ENCODE data around the gene CDPF1.

Gene CDPF1

DNA sequence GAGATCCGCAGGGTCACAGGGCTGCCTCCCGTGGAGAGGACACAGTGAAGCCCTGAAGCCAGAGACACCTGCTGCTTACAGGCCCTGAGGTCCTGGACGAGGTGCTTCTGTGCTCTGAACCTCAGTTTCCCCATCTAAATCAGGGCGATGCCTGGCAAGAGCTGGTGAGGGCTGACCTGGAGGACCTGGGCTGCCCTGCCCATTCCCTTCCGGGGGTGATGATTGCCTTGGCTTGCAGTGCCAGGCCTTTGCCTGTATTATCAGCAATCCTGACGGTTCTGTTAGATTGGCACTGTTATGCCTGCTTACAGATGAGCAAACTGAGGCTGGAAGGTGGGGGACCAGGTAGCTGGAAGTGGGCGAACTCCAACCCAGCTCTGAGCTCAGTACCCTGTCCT lies 38.8 kb upstream of the CDPF1 start:
- TF ChIP-seq ZFX (IDR thresholded peaks at IDR 0.05), result no peak
- TF ChIP-seq, protein P1, sequence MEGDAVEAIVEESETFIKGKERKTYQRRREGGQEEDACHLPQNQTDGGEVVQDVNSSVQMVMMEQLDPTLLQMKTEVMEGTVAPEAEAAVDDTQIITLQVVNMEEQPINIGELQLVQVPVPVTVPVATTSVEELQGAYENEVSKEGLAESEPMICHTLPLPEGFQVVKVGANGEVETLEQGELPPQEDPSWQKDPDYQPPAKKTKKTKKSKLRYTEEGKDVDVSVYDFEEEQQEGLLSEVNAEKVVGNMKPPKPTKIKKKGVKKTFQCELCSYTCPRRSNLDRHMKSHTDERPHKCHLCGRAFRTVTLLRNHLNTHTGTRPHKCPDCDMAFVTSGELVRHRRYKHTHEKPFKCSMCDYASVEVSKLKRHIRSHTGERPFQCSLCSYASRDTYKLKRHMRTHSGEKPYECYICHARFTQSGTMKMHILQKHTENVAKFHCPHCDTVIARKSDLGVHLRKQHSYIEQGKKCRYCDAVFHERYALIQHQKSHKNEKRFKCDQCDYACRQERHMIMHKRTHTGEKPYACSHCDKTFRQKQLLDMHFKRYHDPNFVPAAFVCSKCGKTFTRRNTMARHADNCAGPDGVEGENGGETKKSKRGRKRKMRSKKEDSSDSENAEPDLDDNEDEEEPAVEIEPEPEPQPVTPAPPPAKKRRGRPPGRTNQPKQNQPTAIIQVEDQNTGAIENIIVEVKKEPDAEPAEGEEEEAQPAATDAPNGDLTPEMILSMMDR (conservative IDR thresholded peaks at IDR 0.05), result no peak
- no peak overlapping the region for H3K27ac ChIP-seq

DNA sequence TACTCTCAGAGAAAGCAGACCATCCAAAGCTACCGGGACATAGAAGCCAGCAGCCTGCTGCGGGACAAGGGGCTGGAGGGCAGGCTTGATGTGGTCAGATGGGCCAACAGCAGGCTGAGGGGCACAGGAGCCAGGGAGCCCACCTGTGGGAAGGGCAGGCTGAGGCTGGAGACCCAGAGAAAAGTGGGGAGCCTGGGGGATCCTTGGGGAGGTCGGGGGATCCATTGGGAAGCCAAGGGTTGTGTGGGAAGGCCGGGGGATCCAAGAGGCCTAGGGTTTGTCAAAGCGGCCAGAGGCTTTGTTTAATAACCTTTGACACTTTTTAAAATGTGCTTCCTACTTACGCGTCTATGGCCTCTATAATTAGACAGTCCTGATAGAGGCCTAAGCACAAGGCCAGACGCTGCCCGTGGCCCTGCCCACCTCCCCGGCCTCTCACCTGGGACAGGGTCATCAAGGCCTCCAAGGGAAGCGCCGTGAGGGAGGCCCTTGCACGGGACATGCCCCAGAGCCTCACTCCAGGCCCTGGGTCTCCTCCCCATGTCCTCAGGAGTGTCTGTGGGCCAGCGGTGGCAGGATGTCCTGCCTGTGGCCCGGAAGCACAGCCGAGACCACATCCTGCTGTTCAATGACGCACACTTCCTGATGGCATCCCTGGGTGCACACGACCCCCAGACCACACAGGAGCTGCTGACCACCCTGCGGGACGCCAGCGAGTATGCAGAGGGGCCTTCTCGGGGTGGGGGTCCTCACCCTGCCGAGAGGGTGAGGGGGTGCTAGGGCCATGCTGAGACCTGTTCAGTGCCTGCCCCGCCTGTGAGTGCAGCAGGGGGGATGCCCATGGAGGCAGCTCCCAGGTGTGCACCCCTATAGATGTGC lies 38.0 kb upstream of the CDPF1 start:
- no peak overlapping the region for H3K27ac ChIP-seq
- TF ChIP-seq, protein P1 (conservative IDR thresholded peaks at IDR 0.05), result no peak
- no peak for TF ChIP-seq ZFX (IDR thresholded peaks at IDR 0.05)

DNA sequence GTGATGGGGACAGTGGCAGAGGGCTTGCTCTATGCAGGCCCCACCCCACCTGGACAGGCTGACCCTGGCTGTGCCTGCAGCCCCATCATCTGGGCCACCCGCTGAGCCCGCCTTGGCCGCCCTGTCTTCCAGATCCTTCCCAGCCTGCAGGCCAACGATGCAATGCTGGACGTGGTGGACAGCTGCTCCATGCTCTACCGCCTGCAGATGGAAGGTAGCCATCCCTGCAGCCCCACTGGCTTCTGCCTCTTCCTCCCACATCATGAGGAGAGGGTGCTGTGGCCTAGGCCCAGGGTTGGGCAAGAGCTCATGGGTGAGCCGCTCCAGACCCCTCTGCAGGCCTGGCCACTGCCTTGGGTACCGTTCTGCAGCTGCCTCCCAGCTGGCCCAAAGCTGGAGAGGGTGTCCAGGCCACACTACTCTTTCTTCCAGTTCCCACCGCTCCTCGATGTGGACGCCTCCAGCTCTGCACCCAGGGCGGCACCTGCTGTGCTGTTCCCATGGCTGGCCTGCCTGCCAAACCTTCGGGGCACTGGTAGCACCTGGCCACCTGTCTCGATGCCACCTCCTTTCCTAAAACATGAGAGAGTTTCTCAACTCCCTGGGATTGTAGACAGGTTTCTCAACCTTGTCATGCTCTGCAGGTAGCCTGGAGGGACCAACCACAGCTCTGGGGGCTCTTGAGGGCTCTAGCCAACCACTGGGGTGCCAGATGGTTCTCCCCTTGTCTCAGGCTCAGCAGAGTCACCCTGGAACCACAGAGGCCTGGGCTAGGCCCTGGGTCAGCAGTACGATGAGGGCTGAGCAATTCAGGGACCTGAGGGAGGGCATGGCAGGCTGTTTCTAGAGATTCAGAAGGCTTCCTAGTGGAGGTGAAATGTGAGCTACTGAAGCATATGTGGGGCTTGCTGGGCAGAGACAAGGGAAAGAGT lies 37.1 kb upstream of the CDPF1 start:
- H3K27ac ChIP-seq, result no peak overlapping the region
- TF ChIP-seq, protein P1 (conservative IDR thresholded peaks at IDR 0.05), result no peak
- TF ChIP-seq ZFX (IDR thresholded peaks at IDR 0.05), result no peak

DNA sequence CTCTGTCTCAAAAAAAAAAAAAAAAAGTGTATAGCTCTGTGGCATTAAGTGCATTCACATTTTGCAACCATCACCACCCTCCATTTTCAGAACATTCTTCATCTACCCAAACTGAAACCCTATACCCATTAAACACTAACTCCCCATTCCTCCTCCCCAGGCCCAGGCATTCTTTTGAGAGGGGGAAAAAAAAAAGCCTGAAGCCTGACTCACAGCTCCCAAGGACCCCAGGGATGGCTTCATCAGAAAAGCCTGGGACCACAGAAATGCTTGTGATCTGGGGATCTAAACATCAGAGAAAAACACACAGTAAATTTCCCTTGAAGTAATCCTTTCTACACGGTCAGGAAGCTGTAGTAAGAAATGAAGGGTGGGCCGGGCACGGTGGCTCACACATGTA lies 35.9 kb upstream of the CDPF1 start:
- no peak for TF ChIP-seq ZFX (IDR thresholded peaks at IDR 0.05)
- TF ChIP-seq, protein P1 (conservative IDR thresholded peaks at IDR 0.05), result no peak
- no peak overlapping the region for H3K27ac ChIP-seq

DNA sequence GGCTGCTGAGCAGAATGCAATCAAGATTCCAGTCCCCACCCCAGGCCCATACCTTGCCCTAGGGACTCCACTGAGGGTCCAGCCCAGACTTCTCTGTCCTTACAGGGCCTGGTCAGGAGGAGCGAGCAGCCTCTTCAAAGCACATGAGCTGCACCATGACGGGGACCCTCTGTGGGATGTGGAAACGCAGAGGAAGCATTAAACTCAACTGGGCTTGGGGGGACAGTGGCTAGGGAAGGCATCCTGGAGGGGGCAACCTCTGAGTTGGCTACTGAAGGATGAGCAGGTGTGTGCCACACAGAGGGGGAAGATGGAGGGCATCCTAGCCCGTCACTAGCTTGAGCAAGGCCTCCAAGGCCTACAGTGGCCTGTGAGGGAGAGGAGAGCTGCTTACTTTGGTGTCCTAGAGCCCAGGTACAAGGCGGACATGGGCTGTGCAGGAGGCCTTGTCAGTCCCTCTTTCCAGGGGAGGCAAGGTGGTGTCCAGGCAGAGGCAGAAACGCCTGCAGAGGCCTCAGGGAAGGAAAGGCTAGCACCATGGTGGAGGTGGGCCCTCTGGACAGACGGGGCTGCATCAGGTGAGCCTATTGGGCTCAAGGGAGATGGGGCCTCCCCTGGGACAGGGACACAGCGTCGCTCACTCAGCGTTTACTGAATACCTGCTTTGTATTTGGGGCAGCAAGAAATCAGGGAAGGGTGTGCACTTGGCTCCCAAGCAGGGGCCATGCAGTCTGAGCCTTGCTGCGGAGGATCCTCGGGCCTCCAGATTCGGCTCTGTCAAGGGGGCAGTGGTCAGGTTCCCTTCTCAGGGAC lies 32.0 kb upstream of the CDPF1 start:
- TF ChIP-seq, protein P1 (conservative IDR thresholded peaks at IDR 0.05), result no peak
- TF ChIP-seq ZFX (IDR thresholded peaks at IDR 0.05), result no peak
- H3K27ac ChIP-seq, result no peak overlapping the region

DNA sequence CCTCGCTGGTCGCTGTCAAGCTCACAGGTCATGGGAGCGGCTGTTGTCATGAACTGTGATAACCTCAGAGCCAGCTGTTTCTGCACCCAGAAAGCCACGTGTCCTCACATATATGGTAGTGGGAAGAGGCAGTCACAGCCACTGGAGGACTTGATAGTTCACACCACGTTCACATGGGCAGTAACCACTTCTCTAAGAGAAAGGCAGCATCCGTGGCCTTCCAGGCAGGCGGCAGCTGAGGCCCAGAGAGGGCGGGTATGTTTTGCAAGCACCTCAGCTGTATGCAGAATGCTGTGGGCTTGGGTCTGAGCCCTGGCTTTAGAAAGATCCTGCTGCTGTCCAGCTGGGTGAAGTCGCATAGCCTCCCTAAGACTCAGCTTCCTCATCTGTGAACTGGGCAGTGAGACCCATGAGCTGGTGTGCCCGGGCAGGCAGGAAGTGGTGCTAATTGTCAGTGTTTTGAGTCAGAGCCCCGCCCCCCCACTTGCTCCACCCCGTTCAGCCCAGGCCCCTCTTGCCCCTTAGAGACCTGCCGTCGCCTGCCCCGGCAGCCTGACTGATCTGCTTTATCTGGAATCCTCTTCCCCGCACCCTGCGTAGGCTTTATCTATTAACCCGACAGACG lies 31.0 kb upstream of the CDPF1 start:
- no peak for TF ChIP-seq ZFX (IDR thresholded peaks at IDR 0.05)
- TF ChIP-seq, protein P1 (conservative IDR thresholded peaks at IDR 0.05), result no peak
- no peak overlapping the region for H3K27ac ChIP-seq
